ENCODE data around the gene DSCAM. TPM values are rescaled to one million over a fixed set of nuclear protein-coding genes. Genes with fewer than 3 reads are reported as not detected.

The DSCAM gene
- total and polyA plus RNA-seq, 12 donors = under 0.01 to 0.11 (median 0.07) TPM; not detected in 5

GRCh38 chr21:40623528-40623927, 223.4 kb downstream of the DSCAM start:
- Histone ChIP-seq H3K27me3 (no peaks in the 10 kb centered on the region), H3K9me3 (replicated peaks in 1 of 3) (no peaks in the 10 kb centered on the region), H3K4me1 (replicated peaks in 1 of 2) (no peaks in the 10 kb centered on the region), H3K36me3 (replicated peaks in 1 of 2) (no peaks in the 10 kb centered on the region), H3K4me3 (no peak overlapping the region), H3K27ac (no peak overlapping the region)
- intact Hi-C loops (cut with DNase I) = no loop called here
- WGBS, 4 donors = 50 to 75% (median 64%) methylated on average over 1 of the region's 1 CpG
- DNase-seq = no peak
- TF ChIP-seq POLR2A (IDR thresholded peaks at IDR 0.05) = no peak
- no peak for TF ChIP-seq CTCF (IDR thresholded peaks at IDR 0.05)

GRCh38 chr21:40622531-40622930, 224.4 kb downstream of the DSCAM start:
- H3K27ac ChIP-seq = no peak overlapping the region
- H3K9me3 ChIP-seq (replicated peaks in 1 of 3) = no peaks in the 10 kb centered on the region
- no peak for TF ChIP-seq CTCF (IDR thresholded peaks at IDR 0.05)
- TF ChIP-seq POLR2A (IDR thresholded peaks at IDR 0.05) = no peak
- no peak for DNase-seq
- no peaks in the 10 kb centered on the region for H3K36me3 ChIP-seq (replicated peaks in 1 of 2)
- no peaks in the 10 kb centered on the region for H3K4me1 ChIP-seq (replicated peaks in 1 of 2)
- H3K4me3 ChIP-seq = no peak overlapping the region
- intact Hi-C loops (cut with DNase I) = no loop called here
- H3K27me3 ChIP-seq = no peaks in the 10 kb centered on the region
- WGBS, 4 donors = 32 to 46% (median 36%) methylated on average over 4 of the region's 4 CpGs

GRCh38 chr21:40620386-40621145, 226.4 kb downstream of the DSCAM start:
- TF ChIP-seq POLR2A (IDR thresholded peaks at IDR 0.05) = no peak
- H3K4me1 ChIP-seq (replicated peaks in 1 of 2) = no peaks in the 10 kb centered on the region
- DNase-seq = no peak
- intact Hi-C loops (cut with DNase I) = no loop called here
- WGBS, 4 donors = 64 to 74% (median 70%) methylated on average over 7 of the region's 7 CpGs
- H3K36me3 ChIP-seq (replicated peaks in 1 of 2) = no peaks in the 10 kb centered on the region
- no peaks in the 10 kb centered on the region for H3K27me3 ChIP-seq
- no peak overlapping the region for H3K4me3 ChIP-seq
- no peak overlapping the region for H3K27ac ChIP-seq
- H3K9me3 ChIP-seq (replicated peaks in 1 of 3) = no peaks in the 10 kb centered on the region

- intact Hi-C loops (cut with DNase I) = no loop called here
- H3K27ac ChIP-seq = no peak overlapping the region
- no peak for DNase-seq
- no peaks in the 10 kb centered on the region for H3K4me1 ChIP-seq (replicated peaks in 1 of 2)
- 78 to 79% (median 78%) methylated on average over 14 of the region's 14 CpGs for WGBS, 4 donors
- no peaks in the 10 kb centered on the region for H3K36me3 ChIP-seq (replicated peaks in 1 of 2)
- no peaks in the 10 kb centered on the region for H3K27me3 ChIP-seq
- no peak overlapping the region for H3K4me3 ChIP-seq
- no peak for TF ChIP-seq POLR2A (IDR thresholded peaks at IDR 0.05)
- no peak for TF ChIP-seq CTCF (IDR thresholded peaks at IDR 0.05)
- H3K9me3 ChIP-seq (replicated peaks in 1 of 3) = no peaks in the 10 kb centered on the region
Measured at GRCh38 chr21:40618191-40618973, 228.6 kb downstream of the DSCAM start.
